GM18909 (cell line): Measurements from ENCODE around the gene HEYL.

Source experiments
- ATAC-seq: cut with Tn5 transposase; IDR thresholded peaks from one replicate; pipeline ENCODE4 v1.9.1; 2021; ENCODE audit warnings: mild to moderate bottlenecking; ENCODE audit not compliant: unreplicated experiment, poor library complexity

HEYL gene

GRCh38 chr1:39642796-39643195 is 3.4 kb upstream of the HEYL start:
- ATAC-seq = no peak

DNA sequence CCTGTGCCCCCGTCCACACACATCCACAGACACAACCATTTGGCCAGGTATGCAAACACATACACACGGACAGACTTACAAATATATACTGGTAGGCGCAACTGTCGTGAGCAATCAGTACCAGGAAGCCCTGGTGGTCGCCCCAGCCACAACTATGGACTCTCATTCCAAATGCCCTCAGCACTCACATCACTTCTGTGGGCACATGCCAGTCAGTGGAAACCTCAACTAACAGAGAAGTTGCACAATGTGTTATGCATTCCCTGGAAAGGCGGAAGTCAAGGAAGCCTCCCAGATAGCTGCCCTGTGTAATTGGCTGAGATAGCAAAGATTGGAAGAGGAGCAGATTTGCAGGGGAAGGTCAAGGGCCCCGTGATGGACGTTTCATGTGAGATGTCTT is 1.4 kb upstream of the HEYL start:
- ATAC-seq = no peak

GRCh38 chr1:39638965-39639304 is 508 bp downstream of the HEYL start:
- no peak for ATAC-seq

DNA sequence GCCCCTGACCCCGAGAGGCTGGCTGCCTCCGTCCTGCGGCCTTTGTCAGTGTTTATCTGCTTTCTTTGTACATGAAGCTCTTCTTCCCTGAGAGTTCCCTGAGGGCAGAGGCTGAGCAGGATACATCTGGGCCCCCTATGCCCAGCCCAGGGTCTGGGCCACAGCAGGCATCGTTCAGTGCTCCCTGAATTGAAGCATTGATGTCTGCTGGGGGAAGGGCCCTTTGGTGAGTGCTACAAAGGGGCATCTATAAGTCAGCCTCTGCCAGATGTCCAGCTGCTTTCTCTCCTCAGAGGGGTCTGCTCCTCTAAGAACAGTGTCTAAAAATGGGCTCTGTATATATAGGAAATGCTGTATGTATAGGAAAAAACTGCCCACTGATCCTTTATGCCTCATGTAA is 2.1 kb downstream of the HEYL start:
- ATAC-seq = no peak

GRCh38 chr1:39635871-39636210 is 3.6 kb downstream of the HEYL start:
- ATAC-seq = no peak

DNA sequence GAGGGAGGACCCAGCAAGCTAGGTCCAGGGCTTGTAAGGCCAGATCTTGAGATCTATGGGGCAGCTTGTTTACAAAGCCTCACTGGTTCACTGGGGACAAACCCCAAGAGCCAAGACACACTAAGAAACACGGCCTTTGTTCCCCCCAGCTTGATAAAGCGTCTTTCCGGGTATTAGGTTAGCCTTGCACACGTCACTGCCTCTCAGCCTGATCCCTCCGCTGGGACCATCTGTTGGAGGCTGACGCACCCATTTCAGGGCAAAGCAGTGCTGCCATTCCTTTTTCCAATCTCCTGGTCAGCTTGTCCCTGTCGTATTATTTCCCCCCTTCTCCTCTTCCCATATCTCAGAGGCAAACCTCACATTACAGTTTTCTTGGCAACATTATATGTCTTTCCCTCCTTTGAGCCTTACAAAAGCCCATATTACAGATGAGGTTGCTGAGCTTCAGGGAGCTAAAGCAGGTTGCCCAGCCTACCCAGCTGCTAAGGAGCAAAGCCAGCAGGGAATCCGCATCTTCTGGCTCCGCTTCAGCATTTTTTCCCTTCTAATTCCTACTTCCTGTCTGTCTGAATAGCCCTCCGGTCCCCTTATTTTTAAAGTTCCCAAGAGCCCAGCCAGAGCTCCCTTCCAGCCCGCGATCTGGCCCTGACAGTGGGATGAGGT is 4.1 kb downstream of the HEYL start:
- no peak for ATAC-seq

GRCh38 chr1:39633422-39633821 is 6.0 kb downstream of the HEYL start:
- ATAC-seq = no peak

DNA sequence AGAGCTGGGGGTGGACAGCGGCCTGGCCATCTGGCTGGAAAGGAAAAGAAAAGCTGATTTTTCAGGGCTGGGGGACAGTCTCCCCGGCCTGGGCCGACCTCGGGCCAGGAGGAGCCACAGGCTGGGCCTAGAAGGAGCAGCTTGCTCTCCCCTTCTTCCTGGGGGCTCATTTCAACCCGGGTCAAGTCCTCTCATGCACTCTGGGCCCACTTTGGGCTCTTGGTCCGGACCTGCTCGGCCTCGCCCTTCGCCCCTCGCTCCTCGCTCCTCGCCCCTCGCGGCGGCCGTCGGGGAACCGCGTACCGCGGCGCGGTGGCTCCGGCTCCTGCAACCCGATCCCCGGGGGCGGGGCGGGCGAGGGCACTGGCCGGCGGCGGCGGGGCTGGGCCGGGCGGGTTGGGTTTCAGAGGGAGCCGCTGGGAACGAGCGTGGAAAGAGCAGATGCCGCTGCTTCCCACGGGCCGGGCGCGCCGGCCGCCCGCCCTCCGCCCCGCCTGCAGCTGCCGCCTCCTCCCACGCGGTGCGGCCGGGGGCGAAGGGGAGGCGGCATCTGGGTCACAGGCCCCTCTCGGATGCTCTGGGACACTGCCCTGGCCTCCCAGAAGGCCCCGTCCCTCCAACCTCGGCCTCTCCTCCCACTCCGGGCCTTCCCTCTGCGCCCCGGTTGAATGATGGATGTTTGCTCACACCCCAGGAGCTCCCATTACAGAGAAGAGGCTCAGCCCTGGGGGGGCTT is 6.6 kb downstream of the HEYL start:
- ATAC-seq = no peak

DNA sequence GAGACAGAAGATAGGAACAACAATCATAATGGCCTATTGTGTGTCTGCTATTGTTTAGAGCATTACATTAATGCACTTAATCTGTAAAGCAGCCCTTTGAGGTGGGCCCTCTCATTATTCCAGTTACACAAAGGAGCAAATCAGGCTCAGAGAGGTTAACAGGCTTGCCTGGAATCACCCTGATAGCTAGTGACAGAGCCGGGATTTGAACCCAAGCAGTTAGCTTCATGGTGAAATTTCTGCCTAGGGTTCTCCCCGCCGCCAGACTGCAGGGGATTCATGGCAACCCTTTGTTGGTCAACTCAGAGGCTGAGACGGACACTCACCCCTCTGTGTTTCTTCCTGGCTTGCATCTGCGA is 7.1 kb downstream of the HEYL start:
- ATAC-seq = no peak

DNA sequence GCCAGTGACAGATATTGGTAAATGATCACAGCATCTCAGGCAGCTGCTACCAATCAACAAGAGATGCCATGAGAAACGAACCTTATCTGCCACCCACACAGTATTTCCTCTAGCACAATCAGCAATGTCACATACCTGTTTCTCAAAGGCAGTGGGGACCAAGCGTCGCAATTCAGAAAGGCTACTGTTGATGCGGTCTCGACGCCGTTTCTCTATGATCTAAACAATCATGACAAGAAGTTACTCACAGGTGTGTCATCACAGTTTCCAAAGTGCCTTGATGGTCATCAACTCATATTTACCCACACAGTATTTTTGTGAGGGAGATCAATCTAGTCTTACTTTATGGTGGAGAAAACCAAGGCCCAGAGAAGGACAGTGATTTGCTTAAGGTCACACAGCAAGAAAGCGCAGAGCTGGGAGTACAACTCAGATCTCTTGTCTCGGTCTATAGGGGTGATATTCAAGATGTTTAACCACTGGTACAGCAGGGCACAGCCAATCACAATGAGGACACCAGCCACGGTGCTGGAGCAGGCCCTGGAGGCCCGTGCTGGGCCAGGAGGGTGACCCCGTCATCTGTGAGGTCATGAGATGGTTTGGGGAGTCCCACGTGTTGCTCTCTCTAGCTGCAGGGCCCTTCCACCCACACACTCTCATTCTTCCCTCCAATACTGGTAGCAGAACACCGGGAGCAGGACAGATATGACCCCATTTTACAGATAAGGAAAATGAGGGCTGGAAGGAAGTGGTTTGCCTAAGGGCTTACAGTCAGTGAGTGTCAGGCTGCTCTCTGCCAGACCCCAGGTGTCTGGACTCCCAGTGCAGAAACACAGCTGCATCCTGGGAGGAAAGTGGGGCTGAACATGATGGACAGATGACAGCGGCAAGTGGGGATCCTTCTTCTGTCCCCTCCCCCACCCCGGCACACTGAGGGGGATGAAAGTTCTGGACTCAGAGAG is 7.8 kb downstream of the HEYL start:
- ATAC-seq = no peak

GRCh38 chr1:39628807-39629350 is 10.6 kb downstream of the HEYL start:
- ATAC-seq = no peak

GRCh38 chr1:39626646-39627045 is 12.8 kb downstream of the HEYL start:
- no peak for ATAC-seq

DNA sequence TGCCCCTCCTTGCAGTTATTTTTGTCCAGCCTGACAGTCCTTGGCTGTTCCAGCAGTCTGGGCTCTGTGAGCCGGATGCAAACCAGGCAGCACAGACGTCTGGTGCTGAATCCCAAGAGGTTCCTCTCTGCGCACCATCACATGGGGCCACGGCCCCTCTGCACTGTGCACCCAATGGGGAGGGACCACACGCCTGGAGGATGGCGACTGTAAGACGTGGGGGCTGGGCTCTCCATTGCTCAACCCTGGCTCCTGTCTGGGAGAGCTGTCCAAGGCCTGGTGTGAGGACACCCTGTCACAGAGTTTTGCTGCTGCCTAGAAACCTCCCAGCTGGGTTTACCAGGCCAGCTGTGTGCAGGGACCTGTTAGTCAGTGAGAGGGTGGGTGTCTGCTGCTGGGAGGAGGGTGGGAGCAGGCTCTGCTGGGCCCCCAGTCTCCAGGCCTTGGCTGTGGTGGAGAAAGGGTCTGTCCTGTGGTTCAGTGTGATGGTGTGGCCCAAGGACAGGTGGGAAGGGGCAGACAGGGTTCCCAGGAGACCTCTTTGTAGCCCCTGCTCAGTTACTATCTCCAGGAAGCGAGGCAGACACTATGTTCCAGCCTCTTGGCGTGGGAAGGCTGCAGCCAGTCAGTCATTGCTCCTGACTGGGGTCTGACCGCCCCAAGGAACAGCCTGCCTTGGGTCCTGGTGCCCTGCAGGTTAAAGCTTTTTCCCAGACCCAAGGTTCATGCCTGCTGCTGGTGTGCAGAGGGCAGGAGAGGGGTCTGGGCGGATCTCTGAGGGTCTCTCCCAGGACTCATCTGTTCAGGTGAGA is 13.8 kb downstream of the HEYL start:
- no peak for ATAC-seq

DNA sequence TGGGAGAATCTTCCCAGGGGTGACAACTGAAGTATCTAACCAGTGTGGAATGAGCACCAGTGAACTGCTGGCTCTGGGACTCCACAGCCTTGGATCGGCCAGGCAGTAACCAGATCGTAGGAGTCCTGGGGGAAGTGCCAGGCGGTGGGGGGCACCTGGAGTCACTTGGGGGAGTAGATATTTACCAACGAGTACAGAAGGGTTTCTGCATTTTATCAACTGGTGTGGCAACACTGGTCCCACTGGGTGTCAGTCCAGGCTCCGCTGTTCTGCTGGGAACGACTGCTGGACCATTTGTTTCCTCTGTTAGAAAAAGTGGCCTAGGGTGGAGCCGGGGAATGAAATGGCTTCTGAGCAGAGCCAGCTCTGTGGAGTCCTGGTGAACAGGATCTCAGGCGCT is 14.4 kb downstream of the HEYL start:
- ATAC-seq = no peak

- ATAC-seq = no peak
These were observed 16.4 kb downstream of the HEYL start for GRCh38 chr1:39623053-39623452.

DNA sequence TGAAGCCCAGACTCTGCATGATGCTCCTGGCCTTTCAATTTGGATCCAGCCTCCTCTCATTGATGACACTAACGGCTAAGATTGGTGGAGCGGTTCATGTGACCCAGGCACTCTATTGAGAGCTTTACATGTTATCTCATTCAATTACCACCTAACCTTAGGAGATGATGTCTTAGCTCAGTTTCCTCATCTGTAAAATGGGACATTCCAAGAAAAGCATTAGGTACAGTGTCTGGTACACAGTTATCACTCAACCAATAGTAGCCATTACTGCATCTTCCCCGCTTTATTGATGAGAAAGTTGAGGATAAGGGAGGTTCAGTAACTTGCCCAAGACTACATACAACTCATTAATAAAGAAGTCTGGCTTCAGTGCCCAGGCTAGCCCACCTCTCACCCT is 17.0 kb downstream of the HEYL start:
- ATAC-seq = no peak

DNA sequence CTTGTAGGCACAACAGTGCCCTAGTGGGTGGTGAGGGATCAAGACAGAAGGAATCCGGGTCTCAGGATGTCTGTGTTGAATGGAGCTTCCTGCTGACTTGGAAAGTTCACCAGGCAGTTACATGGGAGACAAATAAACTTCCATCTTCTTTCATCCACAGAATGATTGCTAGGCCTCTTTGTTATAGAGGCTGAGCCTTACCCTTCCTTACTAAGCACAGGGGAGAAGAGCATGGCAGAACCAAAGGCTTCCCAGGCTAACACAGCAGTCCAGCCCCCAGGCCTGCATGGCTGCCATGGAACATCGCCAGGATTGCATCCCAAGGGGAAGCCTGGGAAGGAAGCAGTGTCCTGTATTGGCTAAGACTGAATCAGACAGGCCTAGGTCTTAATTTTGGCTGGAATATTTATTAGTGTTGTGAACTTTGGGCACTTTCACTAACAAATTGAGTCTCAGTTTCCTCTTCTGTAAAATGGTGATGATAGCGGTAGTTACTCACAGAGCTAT is 18.7 kb downstream of the HEYL start:
- no peak for ATAC-seq

DNA sequence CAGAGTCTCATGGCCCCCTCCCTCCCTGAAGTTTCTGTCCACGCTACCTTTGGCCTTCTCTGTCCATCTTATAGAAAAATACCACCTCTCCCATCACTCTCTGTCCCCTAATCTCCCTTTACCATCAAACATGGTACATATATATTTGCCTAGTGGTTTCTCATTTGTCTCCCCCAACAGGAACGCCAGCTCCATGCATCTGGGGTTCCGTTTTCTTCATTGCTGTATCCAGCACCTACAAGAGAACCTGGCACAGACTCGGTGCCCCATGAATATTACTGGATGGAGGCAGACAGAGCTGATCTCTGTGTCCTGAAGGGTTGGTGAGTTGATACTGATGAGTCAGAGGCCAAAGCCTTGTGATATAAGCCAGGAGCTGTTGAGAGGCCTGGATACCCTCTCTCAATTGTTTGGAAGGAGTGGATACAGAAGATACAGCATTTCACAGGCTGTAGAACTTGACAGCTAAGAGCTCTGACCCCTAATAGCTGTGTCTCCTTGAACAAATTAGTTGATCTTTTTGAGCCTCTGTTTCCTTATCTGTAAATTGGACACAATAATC is 21.9 kb downstream of the HEYL start:
- ATAC-seq = no peak

DNA sequence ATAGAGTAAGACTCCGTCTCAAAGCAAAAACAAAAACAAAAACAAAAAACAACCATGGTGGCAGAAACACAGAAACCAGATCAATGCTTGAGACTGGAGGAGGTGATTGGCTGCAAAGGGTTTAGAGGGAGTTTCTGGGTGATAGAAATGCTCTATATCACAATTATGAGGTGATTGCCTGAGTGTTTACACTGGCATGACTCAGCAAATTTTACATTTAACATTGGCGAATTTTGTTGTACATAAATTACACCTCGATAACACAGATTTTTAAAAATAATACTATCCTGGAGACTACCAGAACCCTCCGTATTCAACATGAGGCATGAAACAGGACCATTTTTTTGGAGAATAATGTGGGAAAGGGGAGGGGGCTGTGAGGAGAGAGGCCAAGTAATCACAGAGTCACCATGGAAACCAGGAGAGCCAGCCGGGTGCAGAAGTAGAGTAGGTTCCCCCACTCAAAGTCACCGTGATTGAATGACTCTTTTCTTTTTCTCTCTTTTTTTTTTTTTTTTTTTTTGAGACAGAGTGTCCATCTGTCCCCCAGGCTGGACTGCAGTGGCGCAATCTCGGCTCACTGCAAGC is 24.3 kb downstream of the HEYL start:
- ATAC-seq = no peak
